ENCODE measurements around the gene COMMD1.
"Not testable (repeated sequence)": the region's sequence is repeated elsewhere in the genome, so short reads cannot be mapped to it uniquely, and the experiment has no call there.

The COMMD1 gene

DNA sequence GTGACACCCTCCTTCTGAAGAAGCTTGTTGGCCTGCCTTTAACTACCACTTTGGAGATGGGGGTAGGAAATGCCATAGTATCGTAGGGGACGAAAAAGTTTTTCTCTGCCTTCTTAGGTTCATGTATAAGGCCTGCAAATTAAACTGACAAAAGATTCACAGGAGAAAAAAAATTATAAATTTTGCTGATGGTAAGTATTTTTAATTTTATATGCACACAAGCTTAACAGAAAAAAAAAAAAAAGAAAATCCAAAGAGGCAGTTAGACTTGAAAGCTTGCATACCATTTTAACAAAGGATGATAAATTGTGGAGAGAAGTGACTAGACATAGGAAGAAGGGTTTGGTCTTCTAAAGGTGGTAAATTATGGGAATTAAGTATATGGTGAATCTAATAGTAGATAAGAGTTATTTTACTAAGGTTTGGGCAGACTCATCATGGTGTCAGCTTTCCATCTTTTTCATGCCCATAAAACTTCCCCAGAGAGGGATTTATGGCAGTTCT, 227.9 kb downstream of the COMMD1 start:
- DNase-seq (ENCODE audit: low read depth in 4 of 4, low spot score in 1 of 4), result no peak

DNA sequence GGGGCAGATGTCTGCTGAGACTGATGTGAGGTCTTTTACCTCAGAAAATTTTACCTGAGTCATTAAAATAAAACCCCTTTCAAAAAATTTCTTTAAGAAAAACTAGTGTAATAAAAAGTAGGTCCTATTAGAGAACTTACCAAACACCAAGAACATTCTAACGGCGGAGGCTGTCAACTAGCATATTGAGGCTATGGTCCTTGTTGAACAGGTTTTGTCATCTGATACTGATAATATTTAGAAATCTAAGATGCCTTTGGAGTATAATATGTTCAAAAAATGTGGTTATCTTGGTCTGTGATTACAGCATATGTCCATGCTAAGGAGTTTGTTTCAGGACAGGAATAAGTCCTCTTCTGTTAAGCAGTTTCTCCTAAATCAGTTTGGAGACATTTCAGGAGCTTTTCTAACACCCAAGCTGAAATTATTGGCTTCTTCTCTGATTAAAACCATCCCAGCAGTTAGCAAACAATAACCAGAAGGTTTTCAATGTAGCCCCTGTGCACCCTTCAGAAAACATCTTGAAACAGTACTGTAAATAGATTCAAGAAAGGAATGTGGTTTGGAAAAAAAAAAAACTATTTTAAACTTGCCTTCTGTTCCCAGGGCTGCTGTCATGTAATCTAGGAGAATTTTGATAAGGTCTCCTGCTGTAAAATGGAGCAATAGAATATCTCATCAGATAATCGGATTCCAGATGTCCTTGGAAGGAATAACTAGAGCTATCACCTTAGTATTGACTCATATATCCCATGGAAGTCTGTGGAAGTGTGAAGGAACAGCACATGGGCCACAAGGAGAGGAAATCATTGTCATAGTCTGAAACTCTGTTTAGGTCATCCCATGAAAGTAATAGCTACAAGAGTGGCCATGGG, 231.7 kb downstream of the COMMD1 start:
- no peak for DNase-seq (ENCODE audit: low read depth in 4 of 4, low spot score in 1 of 4)

DNA sequence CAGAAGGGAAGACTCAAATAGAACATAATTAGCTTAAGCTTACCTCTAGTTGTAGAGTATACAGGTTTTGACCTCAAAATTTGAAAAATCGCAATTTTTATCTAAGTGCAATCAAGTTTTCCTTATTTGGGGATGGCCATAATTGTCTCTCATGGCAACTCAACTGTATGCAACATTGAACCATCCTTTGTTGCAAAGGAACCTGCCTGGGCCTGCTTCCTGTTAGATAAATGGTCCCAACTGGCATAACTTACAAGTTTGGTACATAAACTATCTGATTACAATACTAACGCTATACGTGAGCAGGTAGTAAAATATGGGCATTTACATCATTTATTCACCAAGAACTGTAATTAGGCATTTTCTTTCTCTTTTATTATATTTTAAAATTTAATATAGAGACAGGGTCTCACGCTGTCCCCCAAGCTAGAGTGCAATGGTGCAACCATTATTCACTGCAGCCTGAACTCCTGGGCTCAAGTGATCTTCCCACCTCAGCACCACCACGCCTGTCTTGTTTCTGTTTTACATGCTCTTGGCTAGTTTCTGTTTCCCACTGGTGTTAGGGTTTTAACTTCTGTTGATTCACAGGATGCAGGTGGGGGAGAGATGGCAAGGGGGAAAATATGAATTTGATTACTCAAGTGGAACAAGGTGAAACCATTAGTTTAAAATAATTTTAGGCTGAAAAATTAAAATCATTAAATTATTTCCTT, 235.1 kb downstream of the COMMD1 start:
- DNase-seq (ENCODE audit: low read depth in 4 of 4, low spot score in 1 of 4), result no peak

DNA sequence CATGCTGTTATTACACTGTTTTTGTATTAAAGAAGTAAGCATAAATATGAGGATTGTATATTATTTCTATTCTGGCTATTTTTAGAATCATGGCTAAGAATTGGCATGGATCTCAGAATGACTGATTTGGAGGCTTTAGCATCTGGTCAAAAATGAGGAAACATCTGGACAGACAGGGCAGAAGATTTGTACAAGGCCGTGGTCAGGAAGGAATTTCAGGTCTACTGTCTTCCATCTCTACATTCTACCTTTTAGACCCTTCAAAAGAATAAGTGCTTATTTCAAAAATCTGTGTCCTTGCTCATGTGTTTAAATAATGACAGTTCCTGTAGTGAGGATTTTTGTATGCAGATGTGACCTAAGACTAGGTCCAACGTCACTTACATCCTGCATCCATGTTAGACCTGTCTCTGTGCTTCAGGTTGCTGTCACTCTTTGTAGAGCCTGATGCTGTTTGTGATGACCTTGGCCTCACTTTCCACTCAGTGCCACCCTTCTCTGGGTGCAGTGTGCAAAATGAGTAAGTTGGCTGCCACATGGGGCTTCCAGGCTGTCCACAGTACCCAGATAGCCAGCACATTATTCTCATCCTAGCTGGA, 235.8 kb downstream of the COMMD1 start:
- DNase-seq (ENCODE audit: low read depth in 4 of 4, low spot score in 1 of 4), result no peak

DNA sequence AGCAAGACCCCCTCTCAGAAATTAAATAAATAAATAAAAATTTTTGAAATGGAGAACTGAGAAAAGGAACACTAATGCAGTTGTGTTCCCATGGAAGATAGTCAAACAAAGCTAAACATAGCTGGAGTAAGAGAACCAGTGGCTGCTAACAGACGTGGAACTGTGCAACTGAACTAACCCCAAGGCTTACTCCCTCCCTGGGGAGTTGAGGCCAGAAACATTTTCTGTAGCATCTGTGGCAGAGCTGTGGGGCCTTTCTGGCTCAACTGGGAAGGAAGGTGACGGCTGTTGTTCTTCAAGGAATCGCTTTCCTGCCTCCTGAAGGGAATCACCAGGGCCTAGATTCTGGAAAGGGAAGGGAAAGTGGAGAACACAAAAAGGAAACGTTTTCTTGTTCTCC, 236.6 kb downstream of the COMMD1 start:
- no peak for DNase-seq (ENCODE audit: low read depth in 4 of 4, low spot score in 1 of 4)

DNA sequence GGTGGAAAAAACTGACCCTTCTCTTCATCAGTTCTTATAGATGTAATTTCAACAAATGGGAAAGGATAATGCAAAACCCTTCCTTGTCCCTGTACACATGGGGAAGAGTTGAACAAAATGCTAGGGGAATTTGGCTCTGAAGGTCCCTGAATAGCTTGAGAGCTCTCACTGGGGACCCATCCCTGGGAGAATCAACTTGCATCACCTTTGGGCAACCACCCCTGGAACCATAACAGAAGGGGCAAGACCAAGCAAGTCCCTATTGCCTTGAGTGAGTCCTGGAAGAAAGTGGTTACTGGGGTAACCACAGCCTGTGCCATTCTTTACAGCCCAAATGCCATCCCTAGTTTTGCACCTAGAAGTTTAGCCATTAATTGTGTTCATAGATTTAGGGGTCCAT, 238.2 kb downstream of the COMMD1 start:
- DNase-seq (ENCODE audit: low read depth in 4 of 4, low spot score in 1 of 4), result no peak

DNA sequence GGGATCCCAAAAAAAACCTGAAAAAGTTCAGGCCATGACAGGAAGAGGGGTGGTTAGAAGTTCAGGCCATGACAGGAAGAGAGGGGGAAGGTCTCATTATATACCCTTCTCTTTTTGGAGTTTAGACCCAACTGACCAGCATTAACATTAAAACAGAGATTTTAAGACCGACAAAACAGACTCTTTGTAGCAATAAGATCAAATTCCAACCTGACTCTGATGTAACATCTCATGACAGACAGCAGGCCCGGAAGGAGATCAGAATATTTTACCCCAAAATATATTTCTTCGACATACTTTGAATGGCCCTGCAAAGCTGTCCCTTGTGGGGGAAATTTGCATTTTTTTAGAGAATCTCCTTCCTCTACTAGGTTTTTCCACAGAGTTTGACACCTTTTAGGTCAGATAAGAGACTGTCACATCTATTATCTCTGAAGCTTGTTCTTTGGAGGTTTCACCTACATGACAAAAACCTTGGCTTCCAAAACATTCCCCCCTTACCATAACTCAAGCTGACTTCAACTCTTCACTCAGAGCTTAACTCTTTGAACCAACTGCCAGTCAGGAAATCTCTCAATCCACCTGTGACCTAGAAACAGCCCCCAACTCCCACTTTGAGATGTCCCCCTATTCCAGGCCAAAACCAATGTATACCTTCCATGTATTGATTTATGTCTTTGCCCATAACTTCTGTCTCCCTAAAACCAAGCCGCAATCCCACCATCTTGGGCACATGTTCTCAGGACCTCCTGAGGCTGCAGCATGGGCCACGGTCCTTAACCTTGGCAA, 239.4 kb downstream of the COMMD1 start:
- no peak for DNase-seq (ENCODE audit: low read depth in 4 of 4, low spot score in 1 of 4)

DNA sequence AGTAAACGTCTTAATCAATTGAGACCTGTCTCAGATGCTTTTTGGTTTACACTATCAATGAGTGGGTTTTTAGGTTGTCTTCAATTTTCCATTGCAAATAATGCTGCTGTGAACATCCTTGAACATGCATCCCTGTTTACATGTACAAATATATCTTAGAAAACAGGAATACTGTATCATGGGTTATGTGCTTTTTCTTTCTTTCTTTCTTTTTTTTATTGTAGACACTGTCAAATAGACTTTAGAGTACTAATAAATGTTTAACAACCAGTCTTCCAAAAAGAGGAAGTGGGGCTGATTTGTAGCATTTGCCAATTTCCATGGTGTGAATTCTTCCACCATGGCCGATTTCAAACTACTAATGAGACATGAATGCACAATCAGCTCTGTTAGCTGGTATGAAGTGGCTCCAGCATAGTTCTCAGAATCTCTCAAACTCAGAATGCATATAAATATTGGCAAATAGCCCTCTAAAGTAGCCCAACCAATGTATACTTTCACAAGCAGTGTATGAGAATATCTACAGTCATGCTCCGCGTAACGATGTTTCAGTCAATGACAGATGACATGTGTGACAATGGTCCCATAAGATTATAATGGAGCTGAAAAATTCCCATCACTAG, 240.1 kb downstream of the COMMD1 start:
- no peak for DNase-seq (ENCODE audit: low read depth in 4 of 4, low spot score in 1 of 4)

DNA sequence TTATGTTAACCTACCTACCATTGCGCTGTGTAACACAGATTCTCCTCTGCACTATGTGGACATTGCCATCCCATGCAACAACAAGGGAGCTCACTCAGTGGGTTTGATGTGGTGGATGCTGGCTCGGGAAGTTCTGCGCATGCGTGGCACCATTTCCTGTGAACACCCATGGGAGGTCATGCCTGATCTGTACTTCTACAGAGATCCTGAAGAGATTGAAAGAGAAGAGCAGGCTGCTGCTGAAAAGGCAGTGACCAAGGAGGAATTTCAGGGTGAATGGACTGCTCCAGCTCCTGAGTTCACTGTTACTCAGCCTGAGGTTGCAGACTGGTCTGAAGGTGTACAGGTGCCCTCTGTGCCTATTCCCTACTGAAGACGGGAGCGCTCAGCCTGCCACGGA, 241.3 kb downstream of the COMMD1 start:
- not testable (repeated sequence) for DNase-seq (ENCODE audit: low read depth in 4 of 4, low spot score in 1 of 4)

DNA sequence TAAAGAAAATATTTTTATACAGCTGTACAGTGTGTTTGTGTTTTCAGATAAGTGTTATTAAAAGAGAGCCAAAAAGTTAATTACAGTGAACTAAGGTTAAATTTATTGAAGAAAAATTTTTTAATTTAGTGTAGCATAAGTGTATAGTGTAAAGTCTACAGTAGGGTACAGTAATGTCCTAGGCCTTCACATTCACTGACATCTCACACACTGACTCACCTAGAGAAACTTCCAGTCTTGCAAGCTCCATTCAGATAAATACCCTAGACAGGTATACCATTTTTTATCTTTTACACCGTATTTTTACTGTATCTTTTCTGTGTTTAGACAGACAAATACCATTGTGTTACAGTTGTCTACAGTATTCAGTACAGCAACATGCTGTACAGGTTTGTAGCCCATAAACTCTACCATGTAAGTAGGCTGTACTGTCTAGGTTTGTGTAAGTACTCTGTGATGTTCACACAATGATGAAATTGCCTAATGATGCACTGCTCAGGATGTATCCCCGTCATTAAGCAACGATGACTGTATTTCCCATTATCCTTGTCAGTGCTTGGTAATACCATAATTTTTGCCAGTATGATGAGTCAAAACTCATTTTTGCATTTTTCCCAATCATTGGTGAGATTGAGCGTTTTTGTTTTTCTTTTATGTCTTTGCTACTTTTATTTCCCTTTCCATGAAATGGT, 242.3 kb downstream of the COMMD1 start:
- DNase-seq (ENCODE audit: low read depth in 4 of 4, low spot score in 1 of 4), result no peak

DNA sequence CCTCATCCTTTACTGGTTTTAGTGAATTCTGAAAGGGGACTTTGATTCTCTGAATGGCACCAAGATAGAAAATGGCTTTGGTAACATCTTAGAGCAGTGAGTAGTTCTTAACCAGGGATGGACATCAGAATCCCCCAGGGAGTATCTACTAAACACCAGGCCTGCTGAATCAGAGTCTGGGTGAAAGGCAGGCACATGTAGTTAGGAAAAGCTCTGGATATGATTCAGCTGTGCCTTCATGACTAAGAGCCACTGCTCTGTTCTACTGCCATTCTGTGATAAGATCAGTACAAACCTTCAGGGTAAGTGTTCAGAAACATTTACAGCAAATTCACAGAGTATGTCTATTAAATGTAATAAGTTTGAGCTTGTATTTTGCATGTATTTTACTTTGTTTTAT, 244.2 kb downstream of the COMMD1 start:
- no peak for DNase-seq (ENCODE audit: low read depth in 4 of 4, low spot score in 1 of 4)

DNA sequence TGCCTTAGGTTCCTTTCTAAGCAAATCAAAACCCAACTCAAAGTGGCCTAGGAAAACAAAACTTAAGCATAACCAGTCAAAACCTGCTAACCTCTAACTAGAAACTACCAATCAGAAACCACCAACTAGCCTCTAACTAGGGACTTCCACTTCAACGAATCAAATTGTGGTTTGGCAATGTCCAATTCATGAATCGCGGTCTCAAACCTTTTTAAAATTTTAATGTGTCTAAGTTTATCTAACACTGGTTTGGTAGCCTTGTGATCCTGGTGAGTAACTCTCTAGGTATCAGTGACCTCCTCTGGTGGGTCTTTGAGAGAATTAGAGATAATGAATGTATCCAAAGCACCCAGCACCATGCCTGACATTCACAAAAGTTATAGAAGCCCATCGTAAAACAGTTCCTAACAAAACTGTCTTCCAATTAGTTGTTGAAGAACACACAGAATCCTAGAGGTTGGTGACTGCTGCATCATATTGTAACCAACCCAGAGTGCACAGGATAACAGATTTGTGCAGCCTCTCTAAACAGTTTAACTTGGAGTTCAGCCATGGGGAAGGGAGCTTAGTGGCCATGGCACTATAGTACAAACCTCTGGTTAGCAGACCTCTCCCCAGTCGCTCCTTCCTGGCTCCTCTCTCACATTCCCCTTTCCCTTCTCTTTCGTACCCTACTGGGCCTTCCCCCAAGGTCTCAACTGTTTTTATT, 245.3 kb downstream of the COMMD1 start:
- no peak for DNase-seq (ENCODE audit: low read depth in 4 of 4, low spot score in 1 of 4)

DNA sequence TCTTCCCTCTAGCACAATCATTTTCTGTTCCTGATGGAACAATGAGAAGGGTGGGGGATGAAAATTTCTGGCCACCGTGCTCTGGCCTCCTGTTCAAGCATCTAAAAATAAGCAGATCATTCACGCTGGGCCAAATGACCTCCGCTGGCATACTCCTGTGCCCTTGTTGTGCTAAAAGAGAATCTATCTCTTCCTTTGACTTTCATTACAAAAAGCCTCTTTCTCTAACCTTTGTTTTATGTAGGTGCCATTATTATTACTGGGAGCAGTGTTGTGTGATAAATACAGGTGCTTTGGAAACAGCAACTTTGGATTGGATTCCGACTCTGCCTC, 245.8 kb downstream of the COMMD1 start:
- no peak for DNase-seq (ENCODE audit: low read depth in 4 of 4, low spot score in 1 of 4)

DNA sequence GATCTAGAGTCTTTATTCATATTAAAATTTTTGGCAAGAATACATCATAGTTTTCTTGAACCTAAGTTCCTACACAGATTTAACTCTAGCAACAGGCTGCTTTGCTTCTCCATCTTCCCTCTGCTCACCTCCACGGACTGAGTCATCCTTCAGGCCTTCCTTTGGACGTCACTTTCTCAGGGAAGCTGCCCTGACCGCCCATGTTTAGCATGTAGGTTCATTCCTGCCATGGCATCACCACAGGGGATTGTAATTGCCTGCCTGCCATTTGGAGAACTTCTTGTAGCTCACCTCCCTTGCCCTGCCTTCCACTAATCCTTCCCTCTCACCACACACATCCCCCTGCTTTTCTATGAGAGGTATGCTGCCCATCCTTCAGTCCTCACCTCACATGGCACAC, 246.5 kb downstream of the COMMD1 start:
- no peak for DNase-seq (ENCODE audit: low read depth in 4 of 4, low spot score in 1 of 4)

DNA sequence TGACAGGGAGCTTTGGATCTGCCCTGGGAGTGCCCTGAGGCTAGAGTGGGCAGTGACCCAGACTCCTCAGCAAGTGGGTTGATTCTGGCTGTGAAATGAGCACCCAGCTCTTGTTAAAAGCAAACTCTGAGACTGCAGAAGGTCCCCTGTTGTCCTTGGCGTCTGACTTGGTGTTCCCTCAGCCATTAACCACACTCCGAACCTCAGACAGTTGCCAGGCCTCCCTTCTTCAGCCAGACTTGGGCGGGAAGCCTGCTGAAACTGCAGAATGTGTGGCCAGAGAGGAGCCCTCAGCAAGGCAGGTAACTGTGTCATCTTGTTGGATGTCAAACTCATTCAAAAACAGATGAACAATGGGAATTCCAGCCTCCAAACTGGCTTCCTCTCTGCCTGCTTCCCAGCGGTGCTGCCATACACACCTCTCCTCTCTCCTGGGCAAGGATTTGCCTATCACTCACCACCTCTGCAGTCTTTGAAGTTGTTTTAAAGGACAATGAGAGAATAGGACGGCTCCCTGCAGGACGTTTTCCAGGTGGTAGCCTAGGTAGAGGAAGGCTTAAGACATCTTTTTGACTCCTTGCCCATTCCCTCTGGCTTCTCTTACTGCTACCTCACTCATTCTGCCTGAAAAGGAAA, 251.5 kb downstream of the COMMD1 start:
- no peak for DNase-seq (ENCODE audit: low read depth in 4 of 4, low spot score in 1 of 4)

DNA sequence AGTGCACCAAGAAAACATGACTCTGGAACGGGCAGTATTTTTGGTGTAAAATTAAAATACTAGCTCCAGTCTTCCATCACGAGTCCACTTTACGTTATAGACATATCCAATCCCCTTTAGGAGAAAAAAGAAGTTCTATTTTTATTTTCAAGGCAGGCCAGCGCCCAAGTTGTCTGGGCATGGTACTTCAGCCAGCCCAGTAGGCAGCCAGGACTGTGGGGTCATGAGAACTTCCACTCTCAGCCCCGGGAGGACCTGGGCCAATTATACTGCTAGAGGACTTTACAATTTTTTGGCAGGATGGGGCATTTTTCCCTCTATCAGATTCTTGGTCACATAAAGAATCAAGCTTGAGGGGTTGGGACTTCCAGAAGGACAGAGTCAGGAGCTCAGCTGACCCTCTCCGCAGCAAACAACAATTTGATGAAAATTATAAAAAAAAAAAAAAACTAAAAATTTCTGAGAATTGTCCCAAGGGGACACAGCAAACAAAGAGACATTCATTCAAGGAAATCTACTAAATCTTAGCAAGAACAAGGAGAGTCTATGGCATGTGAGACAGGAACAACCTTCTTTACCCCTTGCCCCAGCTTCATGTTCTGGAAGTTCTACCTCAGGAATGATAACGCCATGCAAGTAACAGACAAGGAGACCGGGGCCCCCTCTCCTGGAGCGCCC, 253.1 kb downstream of the COMMD1 start:
- no peak for DNase-seq (ENCODE audit: low read depth in 4 of 4, low spot score in 1 of 4)

DNA sequence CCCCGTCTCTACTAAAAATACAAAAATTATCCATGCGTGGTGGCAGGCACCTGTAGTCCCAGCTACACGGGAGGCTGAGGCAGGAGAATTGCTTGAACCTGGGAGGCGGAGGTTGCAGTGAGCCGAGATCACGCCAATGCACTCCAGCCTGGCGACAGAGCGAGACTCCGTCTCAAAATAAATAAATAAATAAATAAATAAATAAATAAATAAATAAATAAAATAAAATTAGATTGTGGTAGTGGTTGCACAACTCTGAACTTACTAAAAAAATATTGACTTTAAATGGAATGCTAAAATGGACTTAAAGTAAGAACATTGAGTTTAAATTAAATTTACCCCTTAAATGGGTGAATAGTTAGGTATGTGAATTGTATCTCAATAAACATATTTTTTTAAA, 255.2 kb downstream of the COMMD1 start:
- DNase-seq (ENCODE audit: low read depth in 4 of 4, low spot score in 1 of 4), result not testable (repeated sequence)

DNA sequence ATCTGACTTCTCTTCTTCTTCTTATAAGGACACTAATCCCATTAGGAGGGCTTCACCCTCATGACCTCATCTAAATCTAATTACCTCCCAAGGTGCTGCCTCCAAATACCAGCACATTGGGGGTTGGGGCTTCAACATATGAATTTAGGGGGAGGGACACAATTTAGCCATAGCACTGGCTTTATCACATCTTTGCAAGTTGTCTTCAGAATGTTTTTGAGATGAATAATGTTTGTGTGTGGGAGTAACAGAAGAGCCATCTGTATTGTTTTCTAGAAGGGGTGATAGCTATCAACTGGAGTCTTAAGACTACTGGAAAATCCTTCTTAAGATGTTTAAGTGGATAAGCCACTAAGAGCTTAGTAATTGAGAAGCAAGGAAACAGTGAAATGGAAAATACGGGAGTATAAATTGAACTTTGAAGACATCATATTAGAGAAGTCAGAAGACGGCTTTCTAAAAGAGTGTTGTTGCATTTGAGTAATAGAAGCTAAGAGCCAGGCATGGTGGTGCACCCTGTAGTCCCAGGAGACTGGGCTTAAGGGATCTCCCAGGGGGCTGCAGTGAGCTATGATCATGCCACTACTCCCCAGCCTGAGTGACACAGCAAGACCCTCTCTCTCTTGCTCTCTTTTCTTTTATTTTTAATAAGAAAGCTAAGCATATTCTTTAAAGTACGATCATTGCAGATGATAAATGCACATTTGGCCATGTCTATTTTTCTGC, 257.8 kb downstream of the COMMD1 start:
- no peak for DNase-seq (ENCODE audit: low read depth in 4 of 4, low spot score in 1 of 4)

Data from stimulated activated CD4-positive, alpha-beta T cell treated with anti-CD3 and anti-CD28 coated beads, Interleukin-1b, Interleukin-23, amount 100 ng/mL, for 24 hours (primary cell).